NCI-H82 treated with DMSO at 0.1 percent for 48 hours (cell line): ENCODE results near the gene SH3RF1.

ENCODE experiments used
- DNase-seq: peaks from one replicate; lab custom pipeline; 2025; ENCODE audit not compliant: unreplicated experiment; lab: John Stamatoyannopoulos, UW

Gene SH3RF1

GRCh38 chr4:169167957-169168858, 102.5 kb downstream of the SH3RF1 start:
- no peak for DNase-seq

GRCh38 chr4:169164669-169165415, 105.9 kb downstream of the SH3RF1 start:
- no peak for DNase-seq

- no peak for DNase-seq
Measured at GRCh38 chr4:169163947-169164668, 106.6 kb downstream of the SH3RF1 start.

GRCh38 chr4:169163495-169163894, 107.3 kb downstream of the SH3RF1 start:
- DNase-seq: no peak

GRCh38 chr4:169160825-169161224, 109.9 kb downstream of the SH3RF1 start:
- DNase-seq: no peak

GRCh38 chr4:169159624-169160171, 111.1 kb downstream of the SH3RF1 start:
- no peak for DNase-seq

- DNase-seq: no peak
Measured at GRCh38 chr4:169158861-169159260, 111.9 kb downstream of the SH3RF1 start.

GRCh38 chr4:169158046-169158445, 112.7 kb downstream of the SH3RF1 start:
- no peak for DNase-seq

GRCh38 chr4:169156392-169156791, 114.4 kb downstream of the SH3RF1 start:
- DNase-seq: no peak

GRCh38 chr4:169154121-169154520, 116.6 kb downstream of the SH3RF1 start:
- DNase-seq: no peak

GRCh38 chr4:169153481-169154087, 117.2 kb downstream of the SH3RF1 start:
- no peak for DNase-seq

GRCh38 chr4:169152899-169153298, 117.9 kb downstream of the SH3RF1 start:
- no peak for DNase-seq

- DNase-seq: no peak
Measured at GRCh38 chr4:169152098-169152497, 118.7 kb downstream of the SH3RF1 start.

- DNase-seq: no peak
Measured at GRCh38 chr4:169151671-169152070, 119.1 kb downstream of the SH3RF1 start.

- DNase-seq: no peak
Measured at GRCh38 chr4:169150806-169151205, 120.0 kb downstream of the SH3RF1 start.

- DNase-seq: no peak
Measured at GRCh38 chr4:169148885-169149284, 121.9 kb downstream of the SH3RF1 start.

GRCh38 chr4:169147191-169147590, 123.6 kb downstream of the SH3RF1 start:
- no peak for DNase-seq

GRCh38 chr4:169144061-169144600, 126.6 kb downstream of the SH3RF1 start:
- DNase-seq: no peak

GRCh38 chr4:169143335-169143734, 127.4 kb downstream of the SH3RF1 start:
- no peak for DNase-seq

GRCh38 chr4:169142906-169143305, 127.8 kb downstream of the SH3RF1 start:
- DNase-seq: no peak
